Neuronal stem cell (in vitro differentiated cells): ENCODE results near the gene EFR3B.

Experiments
- DNase-seq: peaks from one replicate; pipeline ENCODE4 v3.0.0-alpha.2; 2013; ENCODE audit warnings: low spot score
- H2AFZ ChIP-seq: one replicate; pipeline ENCODE4 v1.6.1; 2013; ENCODE audit warnings: mild to moderate bottlenecking, low read length, inconsistent platforms
- H2AK5ac ChIP-seq: 2 replicates; pipeline ENCODE4 v1.6.1; 2013; ENCODE audit warnings: low read depth, mild to moderate bottlenecking, inconsistent platforms, low read length, moderate library complexity, mixed read lengths
- H2BK120ac ChIP-seq: 2 replicates; pipeline ENCODE4 v1.6.1; 2013; ENCODE audit warnings: low read depth, mild to moderate bottlenecking, inconsistent platforms, low read length, moderate library complexity, mixed read lengths
- H2BK12ac ChIP-seq: one replicate; pipeline ENCODE4 v1.6.1; 2013; ENCODE audit warnings: low read length, inconsistent platforms
- H2BK15ac ChIP-seq: 2 replicates; pipeline ENCODE4 v1.6.1; 2013; ENCODE audit warnings: mild to moderate bottlenecking, low read length, inconsistent platforms, mixed read lengths
- H2BK5ac ChIP-seq: one replicate; pipeline ENCODE4 v1.6.1; 2013; ENCODE audit warnings: inconsistent platforms, mild to moderate bottlenecking, low read length, moderate library complexity
- H3K14ac ChIP-seq: one replicate; pipeline ENCODE4 v1.6.1; 2013; ENCODE audit warnings: low read length, inconsistent platforms
- H3K18ac ChIP-seq: 2 replicates; pipeline ENCODE4 v1.6.1; 2013; ENCODE audit warnings: low read length, inconsistent platforms
- H3K23ac ChIP-seq: 2 replicates; pipeline ENCODE4 v1.6.1; 2013; ENCODE audit warnings: low read depth, mild to moderate bottlenecking, mixed read lengths, low read length, inconsistent platforms; ENCODE audit not compliant: poor library complexity
- H3K27ac ChIP-seq: replicated peaks from 3 replicates; pipeline ENCODE4 v1.5.1; 2013; ENCODE audit warnings: low read length, inconsistent platforms
- H3K27me3 ChIP-seq, 3 experiments: 2 replicates each; pipeline ENCODE4 v1.6.1; 2013; ENCODE audit warnings: low read length in 3 of 3, mild to moderate bottlenecking in 2 of 3, inconsistent platforms in 1 of 3, low read depth in 1 of 3, mixed read lengths in 1 of 3, moderate library complexity in 1 of 3; ENCODE audit not compliant: control insufficient read depth in 3 of 3, insufficient read depth in 3 of 3
- H3K36me3 ChIP-seq, 2 donors: replicated peaks in 1 of 2; 2 replicates each; pipeline ENCODE4 v1.6.1; 2013; ENCODE audit warnings: low read length in 2 of 2; ENCODE audit not compliant: control insufficient read depth in 2 of 2, insufficient read depth in 2 of 2
- H3K4ac ChIP-seq: 2 replicates; pipeline ENCODE4 v1.6.1; 2013; ENCODE audit warnings: inconsistent platforms, mild to moderate bottlenecking, low read length, moderate library complexity
- H3K4me1 ChIP-seq, 2 donors: 1 replicate in 1 of 2; 2 replicates in 1 of 2; pipeline ENCODE4 v1.6.1; 2013; ENCODE audit warnings: low read length in 2 of 2, low read depth in 1 of 2; ENCODE audit not compliant: control insufficient read depth in 2 of 2, insufficient read depth in 1 of 2
- H3K4me2 ChIP-seq: one replicate; pipeline ENCODE4 v1.6.1; 2013; ENCODE audit warnings: mild to moderate bottlenecking, low read length, inconsistent platforms; ENCODE audit not compliant: insufficient read depth, poor library complexity, severe bottlenecking
- H3K4me3 ChIP-seq, 2 donors: 2 replicates each; pipeline ENCODE4 v1.5.1; 2013; ENCODE audit warnings: low read length in 2 of 2, mild to moderate bottlenecking in 2 of 2, inconsistent platforms in 1 of 2, moderate library complexity in 1 of 2
- H3K79me1 ChIP-seq: one replicate; pipeline ENCODE4 v1.6.1; 2013; ENCODE audit warnings: low read depth, mild to moderate bottlenecking, inconsistent platforms, low read length, moderate library complexity
- H3K9ac ChIP-seq: one replicate; pipeline ENCODE4 v1.6.1; 2013; ENCODE audit warnings: mild to moderate bottlenecking, low read depth, low read length, inconsistent platforms; ENCODE audit not compliant: poor library complexity
- H3K9me3 ChIP-seq, 2 donors: replicated peaks in 1 of 2; 2 replicates each; pipeline versions ENCODE3 to v1.6.1; 2013; ENCODE audit warnings: low read length in 2 of 2, mild to moderate bottlenecking in 2 of 2, inconsistent platforms in 1 of 2, low read depth in 1 of 2, mixed read lengths in 1 of 2, moderate library complexity in 1 of 2; ENCODE audit not compliant: control insufficient read depth in 2 of 2, insufficient read depth in 1 of 2
- H4K8ac ChIP-seq: one replicate; pipeline ENCODE4 v1.6.1; 2013; ENCODE audit warnings: low read depth, mild to moderate bottlenecking, inconsistent platforms, low read length, moderate library complexity
- H4K91ac ChIP-seq: one replicate; pipeline ENCODE4 v1.6.1; 2013; ENCODE audit warnings: low read length, low read depth, mild to moderate bottlenecking, inconsistent platforms; ENCODE audit not compliant: poor library complexity
- WGBS, 2 donors: extraction: QIAGEN DNeasy Blood & Tissue Kit; methylation state at CpG; one replicate each; pipeline ENCODE4 v1.1.7; 2013; ENCODE audit warnings: missing lambda C conversion rate in 2 of 2, mixed read lengths in 1 of 2; ENCODE audit not compliant: insufficient read length in 2 of 2, insufficient replicate concordance in 1 of 2; ENCODE audit errors: extremely low coverage in 2 of 2; 5-methylcytosine and 5-hydroxymethylcytosine counted together

EFR3B gene

GRCh38 chr2:25073025-25073424 is 31.1 kb downstream of the EFR3B start:
- H2BK15ac ChIP-seq = no peak overlapping the region
- H4K91ac ChIP-seq = no peak overlapping the region
- no peak overlapping the region for H3K23ac ChIP-seq
- H3K27me3 ChIP-seq = no peaks in the 10 kb centered on the region
- peaks cover 0 to 8% of the 10 kb centered on the region in 2 donors for H3K9me3 ChIP-seq
- H3K4me1 ChIP-seq = peaks cover 0 to 2% of the 10 kb centered on the region in 2 donors
- no peak for DNase-seq
- H3K9ac ChIP-seq = no peak overlapping the region
- no peak overlapping the region for H3K4ac ChIP-seq
- no peak overlapping the region for H3K18ac ChIP-seq
- H2BK12ac ChIP-seq = no peak overlapping the region
- H3K79me1 ChIP-seq = no peaks in the 10 kb centered on the region
- H2AK5ac ChIP-seq = no peak overlapping the region
- H3K4me3 ChIP-seq = no peak overlapping the region
- H3K14ac ChIP-seq = no peak overlapping the region
- WGBS, 2 donors = no CpG with 5 or more reads among the region's 5 CpGs
- no peak overlapping the region for H2AFZ ChIP-seq
- no peak overlapping the region for H3K27ac ChIP-seq
- H2BK5ac ChIP-seq = no peak overlapping the region
- H3K36me3 ChIP-seq = peaks cover 0 to 2% of the 10 kb centered on the region in 2 donors
- H3K4me2 ChIP-seq = no peak overlapping the region
- no peak overlapping the region for H4K8ac ChIP-seq
- no peak overlapping the region for H2BK120ac ChIP-seq

GRCh38 chr2:25073914-25074313 is 32.0 kb downstream of the EFR3B start:
- Histone ChIP-seq H4K8ac (no peak overlapping the region), H2BK5ac (no peak overlapping the region), H3K23ac (no peak overlapping the region), H3K14ac (no peak overlapping the region), H2BK12ac (no peak overlapping the region), H3K18ac (no peak overlapping the region), H2BK120ac (no peak overlapping the region), H2BK15ac (no peak overlapping the region), H3K4me3 (no peak overlapping the region), H3K79me1 (no peaks in the 10 kb centered on the region), H3K36me3 (peaks cover 0 to 4% of the 10 kb centered on the region in 2 donors), H4K91ac (no peak overlapping the region), H3K9me3 (peaks cover 0 to 8% of the 10 kb centered on the region in 2 donors), H3K4me1 (peaks cover 2 to 3% of the 10 kb centered on the region in 2 donors), H3K4me2 (no peak overlapping the region), H2AFZ (no peak overlapping the region), H3K4ac (no peak overlapping the region), H2AK5ac (no peak overlapping the region), H3K27ac (no peak overlapping the region), H3K9ac (no peak overlapping the region), H3K27me3 (no peaks in the 10 kb centered on the region)
- WGBS, 2 donors = no CpG with 5 or more reads among the region's 4 CpGs
- no peak for DNase-seq

GRCh38 chr2:25074826-25075225 is 33.0 kb downstream of the EFR3B start:
- no peak overlapping the region for H3K23ac ChIP-seq
- peaks cover 0 to 8% of the 10 kb centered on the region in 2 donors for H3K9me3 ChIP-seq
- H3K36me3 ChIP-seq = peaks cover 0 to 4% of the 10 kb centered on the region in 2 donors
- no peak overlapping the region for H3K4ac ChIP-seq
- no peak overlapping the region for H3K4me2 ChIP-seq
- H4K8ac ChIP-seq = no peak overlapping the region
- WGBS, 2 donors = no CpG with 5 or more reads among the region's 3 CpGs
- H3K4me3 ChIP-seq = no peak overlapping the region
- H4K91ac ChIP-seq = no peak overlapping the region
- H2BK12ac ChIP-seq = no peak overlapping the region
- H3K18ac ChIP-seq = no peak overlapping the region
- no peak overlapping the region for H3K14ac ChIP-seq
- no peaks in the 10 kb centered on the region for H3K79me1 ChIP-seq
- H2BK5ac ChIP-seq = no peak overlapping the region
- no peak overlapping the region for H2AK5ac ChIP-seq
- no peak overlapping the region for H2BK15ac ChIP-seq
- no peak for DNase-seq
- peaks cover 2 to 3% of the 10 kb centered on the region in 2 donors for H3K4me1 ChIP-seq
- H3K27ac ChIP-seq = no peak overlapping the region
- H3K27me3 ChIP-seq = no peaks in the 10 kb centered on the region
- H2AFZ ChIP-seq = no peak overlapping the region
- H2BK120ac ChIP-seq = no peak overlapping the region
- no peak overlapping the region for H3K9ac ChIP-seq

GRCh38 chr2:25076749-25077148 is 34.9 kb downstream of the EFR3B start:
- no peak overlapping the region for H2BK5ac ChIP-seq
- H2BK120ac ChIP-seq = no peak overlapping the region
- WGBS, 2 donors = no CpG with 5 or more reads among the region's 5 CpGs
- no peak overlapping the region for H3K18ac ChIP-seq
- H3K4ac ChIP-seq = no peak overlapping the region
- no peak overlapping the region for H2AFZ ChIP-seq
- H3K79me1 ChIP-seq = no peaks in the 10 kb centered on the region
- peaks cover 2 to 3% of the 10 kb centered on the region in 2 donors for H3K4me1 ChIP-seq
- no peak overlapping the region for H3K4me3 ChIP-seq
- peaks cover 0 to 5% of the 10 kb centered on the region in 2 donors for H3K9me3 ChIP-seq
- no peak overlapping the region for H3K4me2 ChIP-seq
- no peak overlapping the region for H2AK5ac ChIP-seq
- peaks cover 0 to 4% of the 10 kb centered on the region in 2 donors for H3K36me3 ChIP-seq
- H3K9ac ChIP-seq = no peak overlapping the region
- no peak for DNase-seq
- no peak overlapping the region for H2BK12ac ChIP-seq
- H2BK15ac ChIP-seq = no peak overlapping the region
- H3K14ac ChIP-seq = no peak overlapping the region
- H3K23ac ChIP-seq = no peak overlapping the region
- no peak overlapping the region for H3K27ac ChIP-seq
- H4K91ac ChIP-seq = no peak overlapping the region
- no peaks in the 10 kb centered on the region for H3K27me3 ChIP-seq
- no peak overlapping the region for H4K8ac ChIP-seq
